Vagina (tissue), 2 donors: ENCODE data around the gene NUP54. TPM values are rescaled to one million over a fixed set of nuclear protein-coding genes. Genes with fewer than 3 reads are reported as not detected.
A peak's percentile ranks its signal among the peaks of the same experiment; 100 is the strongest.

Source experiments
- DNase-seq, 2 donors: peaks; one replicate each; pipeline ENCODE4 v3.0.0-alpha.2; 2017; ENCODE audit errors: extremely low spot score in 2 of 2
- H3K27ac ChIP-seq: fragments of 200-600 bp; sonication (generic); one replicate; pipeline ENCODE4 v1.5.1; 2019
- H3K27me3 ChIP-seq: fragments of 200-600 bp; sonication (generic); one replicate; pipeline ENCODE4 v1.5.1; 2019
- H3K36me3 ChIP-seq, 2 donors: fragments of 200-600 bp; sonication (generic); one replicate each; pipeline ENCODE4 v1.5.1; 2017 to 2019
- H3K4me1 ChIP-seq: fragments of 200-600 bp; sonication (generic); one replicate; pipeline ENCODE4 v1.5.1; 2019
- H3K4me3 ChIP-seq, 2 donors: fragments of 200-600 bp; sonication (generic); 1 replicate in 1 of 2; 2 replicates in 1 of 2; pipeline ENCODE4 v1.5.1; 2016 to 2019
- H3K9me3 ChIP-seq: fragments of 200-600 bp; sonication (generic); one replicate; pipeline ENCODE4 v1.5.1; 2019
- CTCF ChIP-seq, 3 experiments: fragments of 450-650 bp in 2 of 3; fragments of 200-600 bp in 1 of 3; sonication (generic) in 1 of 3; IDR thresholded peaks; one replicate each; pipeline ENCODE4 v1.5.1; 2017 to 2019; ENCODE audit warnings: antibody characterized with exemption in 3 of 3, mild to moderate bottlenecking in 2 of 3, moderate library complexity in 2 of 3
- POLR2A ChIP-seq, 2 donors: fragments of 450-650 bp; IDR thresholded peaks; one replicate each; pipeline ENCODE4 v1.6.1; 2017; ENCODE audit warnings: antibody characterized with exemption in 2 of 2, mild to moderate bottlenecking in 2 of 2, moderate library complexity in 2 of 2
- POLR2AphosphoS5 ChIP-seq, 2 donors: sonication (generic); formaldehyde crosslinking; IDR thresholded peaks; one replicate each; pipeline ENCODE4 v1.9.0; 2017; ENCODE audit warnings: antibody characterized with exemption in 2 of 2, mild to moderate bottlenecking in 2 of 2, low read depth in 1 of 2; ENCODE audit not compliant: insufficient read depth in 1 of 2
- intact Hi-C: fragments of 100-400 bp; cut with DNase I; formaldehyde crosslinking; loops from one replicate; pipeline ENCODE4 v1.15.1; 2023
- total RNA-seq: library from RNA; depleted of rRNA; stranded (reverse); fragments of >200 nt; gene quantifications from one replicate; pipeline ENCODE4 v1.2.3, GENCODE V29; 2016

Gene NUP54
- total RNA-seq, 1 donor from 2014 or later: 31.2 TPM

GRCh38 chr4:76182463-76182862, 34.3 kb upstream of the NUP54 start:
- no peak for DNase-seq
- Histone ChIP-seq H3K27ac (no peak overlapping the region), H3K9me3 (no peaks in the 10 kb centered on the region), H3K4me3 (no peak overlapping the region), H3K4me1 (peaks cover 36% of the 10 kb centered on the region), H3K27me3 (no peaks in the 10 kb centered on the region), H3K36me3 (peaks cover 0 to 19% of the 10 kb centered on the region in 2 donors)
- TF ChIP-seq POLR2AphosphoS5 (IDR thresholded peaks at IDR 0.05; ENCODE audit: insufficient read depth in 1 of 2, low read depth in 1 of 2) (no peak), CTCF (IDR thresholded peaks at IDR 0.05) (no peak), POLR2A (IDR thresholded peaks at IDR 0.05) (no peak)
- intact Hi-C loops: loop anchor here (5.0 kb wide), 1 partner anchor 70 kb away; the partner anchor contains the start of gene FAM47E

GRCh38 chr4:76179398-76180318, 31.5 kb upstream of the NUP54 start:
- intact Hi-C loops: loop anchor here (5.0 kb wide), 1 partner anchor 73 kb away; the partner anchor contains the start of gene FAM47E
- DNase-seq: no peak
- Histone ChIP-seq H3K4me1 (peaks cover 20% of the 10 kb centered on the region), H3K9me3 (no peaks in the 10 kb centered on the region), H3K27me3 (no peaks in the 10 kb centered on the region), H3K36me3 (peaks cover 0 to 24% of the 10 kb centered on the region in 2 donors), H3K27ac (peak overlapping the region; percentile 21), H3K4me3 (no peak overlapping the region)
- TF ChIP-seq POLR2AphosphoS5 (IDR thresholded peaks at IDR 0.05; ENCODE audit: insufficient read depth in 1 of 2, low read depth in 1 of 2) (no peak), CTCF (IDR thresholded peaks at IDR 0.05) (peak; percentile 77 to 97 (median 80))

DNA sequence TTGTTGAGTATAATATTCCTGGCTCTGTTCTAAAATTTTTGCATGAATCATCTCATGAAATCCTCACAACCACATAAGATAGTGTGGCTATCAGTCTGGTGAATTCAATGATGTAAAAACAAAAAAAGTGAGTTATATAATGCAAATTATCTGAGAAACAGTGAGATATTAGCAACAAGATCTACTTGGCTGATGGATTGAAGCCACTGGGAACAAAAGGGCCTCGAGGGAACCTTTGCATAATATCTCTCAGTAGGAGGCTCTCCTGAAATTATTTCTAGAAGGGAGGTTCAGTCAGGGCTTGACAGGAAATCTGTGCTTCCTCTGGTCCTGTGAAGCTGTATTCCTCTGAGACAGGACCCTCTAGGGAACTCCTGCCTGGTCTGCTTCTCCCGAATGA, 30.1 kb upstream of the NUP54 start:
- DNase-seq: no peak
- intact Hi-C loops: no loop called here
- no peaks in the 10 kb centered on the region for H3K27me3 ChIP-seq
- no peak overlapping the region for H3K4me3 ChIP-seq
- no peak for TF ChIP-seq CTCF (IDR thresholded peaks at IDR 0.05)
- no peak for TF ChIP-seq POLR2A (IDR thresholded peaks at IDR 0.05)
- no peak for TF ChIP-seq POLR2AphosphoS5 (IDR thresholded peaks at IDR 0.05; ENCODE audit: insufficient read depth in 1 of 2, low read depth in 1 of 2)
- H3K36me3 ChIP-seq: peaks cover 3 to 38% of the 10 kb centered on the region in 2 donors
- peaks cover 8% of the 10 kb centered on the region for H3K4me1 ChIP-seq
- H3K9me3 ChIP-seq: no peaks in the 10 kb centered on the region
- no peak overlapping the region for H3K27ac ChIP-seq

DNA sequence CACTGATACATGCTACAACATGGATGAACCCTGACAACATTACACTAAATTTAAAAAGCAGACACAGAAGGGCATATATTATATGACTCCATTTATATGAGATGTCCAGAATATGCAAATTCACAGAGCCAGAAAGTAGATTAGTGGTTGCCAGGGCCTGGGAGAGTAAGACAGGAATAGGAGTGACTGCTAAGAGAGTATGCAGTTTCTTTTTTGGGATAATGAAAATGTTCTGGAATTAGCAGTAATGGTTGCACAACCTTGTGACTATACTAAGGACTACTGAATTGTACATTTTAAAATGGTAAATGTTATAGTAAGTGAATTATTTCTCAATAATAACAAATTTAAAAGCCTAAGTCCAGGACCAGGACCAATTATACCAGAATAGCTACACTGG, 29.5 kb upstream of the NUP54 start:
- no peaks in the 10 kb centered on the region for H3K27me3 ChIP-seq
- H3K9me3 ChIP-seq: no peaks in the 10 kb centered on the region
- H3K4me1 ChIP-seq: peaks cover 8% of the 10 kb centered on the region
- no peak for DNase-seq
- intact Hi-C loops: no loop called here
- peaks cover 3 to 44% of the 10 kb centered on the region in 2 donors for H3K36me3 ChIP-seq
- no peak overlapping the region for H3K4me3 ChIP-seq
- TF ChIP-seq POLR2AphosphoS5 (IDR thresholded peaks at IDR 0.05; ENCODE audit: insufficient read depth in 1 of 2, low read depth in 1 of 2): no peak
- TF ChIP-seq CTCF (IDR thresholded peaks at IDR 0.05): no peak
- TF ChIP-seq POLR2A (IDR thresholded peaks at IDR 0.05): no peak
- H3K27ac ChIP-seq: no peak overlapping the region

DNA sequence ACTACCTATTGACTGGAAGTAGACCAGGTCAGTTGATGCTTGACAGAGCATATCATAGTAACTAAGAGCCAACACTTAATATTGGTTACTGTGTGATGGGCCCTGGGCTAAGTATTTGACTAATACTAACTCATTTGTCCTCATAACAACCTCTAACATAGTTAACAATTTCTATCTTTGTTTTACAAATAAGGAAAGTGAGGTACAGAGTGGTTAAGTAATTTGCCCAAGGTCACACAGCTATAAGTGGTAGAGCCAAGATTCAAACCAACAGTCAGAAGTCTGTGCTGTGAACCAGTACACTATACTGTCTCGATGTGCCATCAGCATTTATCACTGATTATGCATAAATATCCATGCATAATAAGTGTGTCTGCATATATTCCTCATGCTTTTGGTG, 27.1 kb upstream of the NUP54 start:
- Histone ChIP-seq H3K27me3 (no peaks in the 10 kb centered on the region), H3K36me3 (peaks cover 3 to 61% of the 10 kb centered on the region in 2 donors), H3K9me3 (no peaks in the 10 kb centered on the region), H3K27ac (no peak overlapping the region), H3K4me1 (peaks cover 8% of the 10 kb centered on the region), H3K4me3 (no peak overlapping the region)
- no peak for DNase-seq
- TF ChIP-seq POLR2A (IDR thresholded peaks at IDR 0.05) (no peak), CTCF (IDR thresholded peaks at IDR 0.05) (no peak), POLR2AphosphoS5 (IDR thresholded peaks at IDR 0.05; ENCODE audit: insufficient read depth in 1 of 2, low read depth in 1 of 2) (no peak)
- intact Hi-C loops: no loop called here
